Skeletal muscle cell (primary cell): ENCODE data around the gene MYO5C.
A peak's percentile ranks its signal among the peaks of the same experiment; 100 is the strongest.

Experiments used
- DNase-seq: peaks from one replicate; pipeline ENCODE4 v3.0.0-alpha.2; 2010; ENCODE audit warnings: low read depth
- H3K4me3 ChIP-seq: 2 replicates; pipeline ENCODE4 v1.5.1; 2011; ENCODE audit warnings: low read depth, mild to moderate bottlenecking, control low read depth, low read length, moderate library complexity

MYO5C gene

GRCh38 chr15:52281085-52282035, 14.2 kb downstream of the MYO5C start:
- DNase-seq: no peak
- no peak overlapping the region for H3K4me3 ChIP-seq

- no peak for DNase-seq
These were observed 15.1 kb downstream of the MYO5C start for GRCh38 chr15:52280326-52281084.

GRCh38 chr15:52278636-52279367, 16.8 kb downstream of the MYO5C start:
- H3K4me3 ChIP-seq: no peak overlapping the region
- no peak for DNase-seq

More at GRCh38 chr15:52280326-52281084, 15.1 kb downstream of the MYO5C start:
- no peak overlapping the region for H3K4me3 ChIP-seq

GRCh38 chr15:52278135-52278534, 17.5 kb downstream of the MYO5C start:
- DNase-seq: no peak
- H3K4me3 ChIP-seq: no peak overlapping the region

- H3K4me3 ChIP-seq: no peak overlapping the region
- DNase-seq: no peak
These were observed 18.0 kb downstream of the MYO5C start for GRCh38 chr15:52277575-52277974.

GRCh38 chr15:52276256-52276770, 19.3 kb downstream of the MYO5C start:
- no peak overlapping the region for H3K4me3 ChIP-seq
- no peak for DNase-seq

GRCh38 chr15:52263563-52264282, 31.9 kb downstream of the MYO5C start:
- DNase-seq: no peak
- no peak overlapping the region for H3K4me3 ChIP-seq

- no peak for DNase-seq
- H3K4me3 ChIP-seq: no peak overlapping the region
These were observed 33.2 kb downstream of the MYO5C start for GRCh38 chr15:52262364-52262763.

GRCh38 chr15:52261498-52262242, 33.9 kb downstream of the MYO5C start:
- no peak overlapping the region for H3K4me3 ChIP-seq
- no peak for DNase-seq

- no peak overlapping the region for H3K4me3 ChIP-seq
These were observed 34.6 kb downstream of the MYO5C start for GRCh38 chr15:52261026-52261425.

GRCh38 chr15:52259503-52259902, 36.1 kb downstream of the MYO5C start:
- no peak for DNase-seq
- H3K4me3 ChIP-seq: no peak overlapping the region

More at GRCh38 chr15:52261026-52261425, 34.6 kb downstream of the MYO5C start:
- DNase-seq: no peak

- DNase-seq: no peak
- H3K4me3 ChIP-seq: no peak overlapping the region
These were observed 37.1 kb downstream of the MYO5C start for GRCh38 chr15:52258461-52258860.

- no peak overlapping the region for H3K4me3 ChIP-seq
- DNase-seq: no peak
These were observed 37.9 kb downstream of the MYO5C start for GRCh38 chr15:52257734-52258062.

- no peak overlapping the region for H3K4me3 ChIP-seq
- no peak for DNase-seq
These were observed 38.5 kb downstream of the MYO5C start for GRCh38 chr15:52256930-52257733.

GRCh38 chr15:52256366-52256765, 39.2 kb downstream of the MYO5C start:
- no peak for DNase-seq
- no peak overlapping the region for H3K4me3 ChIP-seq

- no peak overlapping the region for H3K4me3 ChIP-seq
- no peak for DNase-seq
These were observed 39.7 kb downstream of the MYO5C start for GRCh38 chr15:52255935-52256334.

- peak; percentile 65 for DNase-seq
- H3K4me3 ChIP-seq: no peak overlapping the region
These were observed 40.6 kb downstream of the MYO5C start for GRCh38 chr15:52255008-52255407.

GRCh38 chr15:52254391-52254790, 41.2 kb downstream of the MYO5C start:
- no peak for DNase-seq
- H3K4me3 ChIP-seq: no peak overlapping the region
